ENCODE data around the gene CHCHD3. TPM values are rescaled to one million over a fixed set of nuclear protein-coding genes. Genes with fewer than 3 reads are reported as not detected.

The CHCHD3 gene
- total and polyA plus RNA-seq, 2 experiments from 2014 or later: 65.3 to 68.5 TPM

GRCh38 chr7:132771301-132771730 is 310.6 kb downstream of the CHCHD3 start:
- H3K4me1 ChIP-seq (ENCODE audit: insufficient read depth): no peaks in the 10 kb centered on the region
- H3K9me2 ChIP-seq (replicated peaks; ENCODE audit: insufficient read depth): no peaks in the 10 kb centered on the region
- H3K9me3 ChIP-seq (ENCODE audit: low read depth): no peaks in the 10 kb centered on the region
- H3K27ac ChIP-seq: no peak overlapping the region
- H2AFZ ChIP-seq: no peak overlapping the region
- H3K79me2 ChIP-seq: no peaks in the 10 kb centered on the region
- H3K4me3 ChIP-seq: no peak overlapping the region
- WGBS (ENCODE audit: low lambda C conversion rate, missing lambda C conversion rate): 91% methylated on average over 6 of the region's 6 CpGs
- no peak overlapping the region for H3K4me2 ChIP-seq
- TF ChIP-seq EZH2phosphoT487 (IDR thresholded peaks at IDR 0.05; ENCODE audit: low read depth, severe bottlenecking, unreplicated experiment): no peak
- TF ChIP-seq, protein P1, sequence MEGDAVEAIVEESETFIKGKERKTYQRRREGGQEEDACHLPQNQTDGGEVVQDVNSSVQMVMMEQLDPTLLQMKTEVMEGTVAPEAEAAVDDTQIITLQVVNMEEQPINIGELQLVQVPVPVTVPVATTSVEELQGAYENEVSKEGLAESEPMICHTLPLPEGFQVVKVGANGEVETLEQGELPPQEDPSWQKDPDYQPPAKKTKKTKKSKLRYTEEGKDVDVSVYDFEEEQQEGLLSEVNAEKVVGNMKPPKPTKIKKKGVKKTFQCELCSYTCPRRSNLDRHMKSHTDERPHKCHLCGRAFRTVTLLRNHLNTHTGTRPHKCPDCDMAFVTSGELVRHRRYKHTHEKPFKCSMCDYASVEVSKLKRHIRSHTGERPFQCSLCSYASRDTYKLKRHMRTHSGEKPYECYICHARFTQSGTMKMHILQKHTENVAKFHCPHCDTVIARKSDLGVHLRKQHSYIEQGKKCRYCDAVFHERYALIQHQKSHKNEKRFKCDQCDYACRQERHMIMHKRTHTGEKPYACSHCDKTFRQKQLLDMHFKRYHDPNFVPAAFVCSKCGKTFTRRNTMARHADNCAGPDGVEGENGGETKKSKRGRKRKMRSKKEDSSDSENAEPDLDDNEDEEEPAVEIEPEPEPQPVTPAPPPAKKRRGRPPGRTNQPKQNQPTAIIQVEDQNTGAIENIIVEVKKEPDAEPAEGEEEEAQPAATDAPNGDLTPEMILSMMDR (IDR thresholded peaks at IDR 0.05; ENCODE audit: poor library complexity): no peak
- TF ChIP-seq EZH2 (IDR thresholded peaks at IDR 0.05; ENCODE audit: borderline replicate concordance): no peak
- H4K20me1 ChIP-seq (ENCODE audit: insufficient read depth, poor library complexity, severe bottlenecking): no peaks in the 10 kb centered on the region
- no peaks in the 10 kb centered on the region for H3K27me3 ChIP-seq
- no peaks in the 10 kb centered on the region for H3K36me3 ChIP-seq (replicated peaks; ENCODE audit: insufficient read depth, low read depth)
- DNase-seq (ENCODE audit: low spot score): no peak

DNA sequence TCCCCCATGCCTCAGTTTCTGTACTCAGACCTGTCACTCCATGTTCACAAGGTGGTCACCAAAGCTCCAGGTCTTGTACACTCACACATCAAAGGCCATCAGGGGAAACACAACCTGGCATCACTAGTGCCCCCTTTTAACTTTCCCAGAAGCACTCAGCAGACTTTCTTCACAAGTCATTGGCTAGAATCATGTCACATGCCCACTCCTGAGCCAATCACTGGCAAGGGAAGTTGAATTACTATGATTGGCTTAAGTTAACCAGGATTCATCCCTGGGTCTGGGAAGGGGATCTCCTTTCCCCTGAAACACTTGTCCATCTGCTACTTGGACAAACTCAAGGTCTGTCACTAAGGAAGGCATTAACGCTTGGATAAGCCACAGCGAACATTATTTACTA is 311.8 kb downstream of the CHCHD3 start:
- Histone ChIP-seq H3K27ac (no peak overlapping the region), H3K27me3 (no peaks in the 10 kb centered on the region), H3K4me3 (no peak overlapping the region), H4K20me1 (ENCODE audit: insufficient read depth, poor library complexity, severe bottlenecking) (no peaks in the 10 kb centered on the region), H3K9me3 (ENCODE audit: low read depth) (no peaks in the 10 kb centered on the region), H3K4me2 (no peak overlapping the region), H3K4me1 (ENCODE audit: insufficient read depth) (no peaks in the 10 kb centered on the region), H3K9me2 (replicated peaks; ENCODE audit: insufficient read depth) (no peaks in the 10 kb centered on the region), H3K36me3 (replicated peaks; ENCODE audit: insufficient read depth, low read depth) (no peaks in the 10 kb centered on the region), H3K79me2 (no peaks in the 10 kb centered on the region), H2AFZ (no peak overlapping the region)
- DNase-seq (ENCODE audit: low spot score): no peak
- 82% methylated on average over 2 of the region's 2 CpGs for WGBS (ENCODE audit: low lambda C conversion rate, missing lambda C conversion rate)
- TF ChIP-seq EZH2phosphoT487 (IDR thresholded peaks at IDR 0.05; ENCODE audit: low read depth, severe bottlenecking, unreplicated experiment): no peak
- TF ChIP-seq EZH2 (IDR thresholded peaks at IDR 0.05; ENCODE audit: borderline replicate concordance): no peak
- TF ChIP-seq, protein P1 (IDR thresholded peaks at IDR 0.05; ENCODE audit: poor library complexity): no peak

DNA sequence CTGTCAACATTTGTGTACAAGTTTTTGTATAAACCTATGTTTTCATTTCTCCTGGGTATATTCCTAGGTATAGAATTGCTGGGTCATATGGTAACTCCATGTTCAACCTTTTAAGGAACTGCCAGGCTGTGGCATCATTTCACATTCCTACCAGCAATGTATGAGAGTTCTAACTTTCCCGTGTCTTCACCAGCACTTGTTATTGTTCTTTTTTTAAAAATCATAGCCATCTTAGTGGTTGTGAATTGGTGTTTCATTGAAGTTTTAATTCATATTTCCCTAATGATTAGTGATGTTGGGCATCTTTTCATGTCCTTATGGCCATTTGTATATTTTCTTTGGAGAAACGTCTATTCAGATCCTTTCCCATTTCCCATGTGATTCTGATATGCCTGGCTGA is 312.6 kb downstream of the CHCHD3 start:
- Histone ChIP-seq H3K4me2 (no peak overlapping the region), H3K27ac (no peak overlapping the region), H3K27me3 (no peaks in the 10 kb centered on the region), H2AFZ (no peak overlapping the region), H3K9me2 (replicated peaks; ENCODE audit: insufficient read depth) (no peaks in the 10 kb centered on the region), H3K9me3 (ENCODE audit: low read depth) (no peaks in the 10 kb centered on the region), H3K36me3 (replicated peaks; ENCODE audit: insufficient read depth, low read depth) (no peaks in the 10 kb centered on the region), H4K20me1 (ENCODE audit: insufficient read depth, poor library complexity, severe bottlenecking) (no peaks in the 10 kb centered on the region), H3K4me1 (ENCODE audit: insufficient read depth) (no peaks in the 10 kb centered on the region), H3K4me3 (no peak overlapping the region), H3K79me2 (no peaks in the 10 kb centered on the region)
- 88% methylated on average over 2 of the region's 2 CpGs for WGBS (ENCODE audit: low lambda C conversion rate, missing lambda C conversion rate)
- TF ChIP-seq EZH2phosphoT487 (IDR thresholded peaks at IDR 0.05; ENCODE audit: low read depth, severe bottlenecking, unreplicated experiment) (no peak), EZH2 (IDR thresholded peaks at IDR 0.05; ENCODE audit: borderline replicate concordance) (no peak)
- TF ChIP-seq, protein P1 (IDR thresholded peaks at IDR 0.05; ENCODE audit: poor library complexity): no peak
- DNase-seq (ENCODE audit: low spot score): no peak

DNA sequence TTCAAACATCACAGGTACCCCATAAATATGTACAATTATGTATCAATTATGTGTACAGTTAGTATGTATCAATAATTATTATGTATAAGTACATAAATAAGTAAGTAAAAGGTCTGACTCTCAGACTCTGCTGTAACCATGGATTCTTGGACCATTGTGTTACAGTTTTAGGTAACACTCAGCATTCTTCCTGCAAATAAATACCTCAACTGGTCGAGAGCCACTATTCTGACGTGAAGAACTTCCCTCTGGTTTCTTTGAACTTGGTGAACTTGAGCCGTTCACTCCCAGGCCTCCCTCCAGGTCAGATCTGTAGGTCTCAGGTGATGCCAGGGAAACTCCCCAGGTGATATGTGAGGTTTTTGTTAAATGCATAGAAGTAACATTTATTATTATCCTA is 313.8 kb downstream of the CHCHD3 start:
- Histone ChIP-seq H2AFZ (no peak overlapping the region), H3K27me3 (no peaks in the 10 kb centered on the region), H3K27ac (no peak overlapping the region), H3K36me3 (replicated peaks; ENCODE audit: insufficient read depth, low read depth) (no peaks in the 10 kb centered on the region), H3K4me1 (ENCODE audit: insufficient read depth) (no peaks in the 10 kb centered on the region), H3K9me3 (ENCODE audit: low read depth) (no peaks in the 10 kb centered on the region), H3K4me2 (no peak overlapping the region), H4K20me1 (ENCODE audit: insufficient read depth, poor library complexity, severe bottlenecking) (no peaks in the 10 kb centered on the region), H3K4me3 (no peak overlapping the region), H3K79me2 (no peaks in the 10 kb centered on the region), H3K9me2 (replicated peaks; ENCODE audit: insufficient read depth) (no peaks in the 10 kb centered on the region)
- TF ChIP-seq EZH2phosphoT487 (IDR thresholded peaks at IDR 0.05; ENCODE audit: low read depth, severe bottlenecking, unreplicated experiment): no peak
- TF ChIP-seq EZH2 (IDR thresholded peaks at IDR 0.05; ENCODE audit: borderline replicate concordance): no peak
- TF ChIP-seq, protein P1 (IDR thresholded peaks at IDR 0.05; ENCODE audit: poor library complexity): no peak
- WGBS (ENCODE audit: low lambda C conversion rate, missing lambda C conversion rate): 87% methylated on average over 3 of the region's 3 CpGs
- DNase-seq (ENCODE audit: low spot score): no peak

Measured in hepatocyte (in vitro differentiated cells).